ENCODE data around the gene GAS2L2.

DNA sequence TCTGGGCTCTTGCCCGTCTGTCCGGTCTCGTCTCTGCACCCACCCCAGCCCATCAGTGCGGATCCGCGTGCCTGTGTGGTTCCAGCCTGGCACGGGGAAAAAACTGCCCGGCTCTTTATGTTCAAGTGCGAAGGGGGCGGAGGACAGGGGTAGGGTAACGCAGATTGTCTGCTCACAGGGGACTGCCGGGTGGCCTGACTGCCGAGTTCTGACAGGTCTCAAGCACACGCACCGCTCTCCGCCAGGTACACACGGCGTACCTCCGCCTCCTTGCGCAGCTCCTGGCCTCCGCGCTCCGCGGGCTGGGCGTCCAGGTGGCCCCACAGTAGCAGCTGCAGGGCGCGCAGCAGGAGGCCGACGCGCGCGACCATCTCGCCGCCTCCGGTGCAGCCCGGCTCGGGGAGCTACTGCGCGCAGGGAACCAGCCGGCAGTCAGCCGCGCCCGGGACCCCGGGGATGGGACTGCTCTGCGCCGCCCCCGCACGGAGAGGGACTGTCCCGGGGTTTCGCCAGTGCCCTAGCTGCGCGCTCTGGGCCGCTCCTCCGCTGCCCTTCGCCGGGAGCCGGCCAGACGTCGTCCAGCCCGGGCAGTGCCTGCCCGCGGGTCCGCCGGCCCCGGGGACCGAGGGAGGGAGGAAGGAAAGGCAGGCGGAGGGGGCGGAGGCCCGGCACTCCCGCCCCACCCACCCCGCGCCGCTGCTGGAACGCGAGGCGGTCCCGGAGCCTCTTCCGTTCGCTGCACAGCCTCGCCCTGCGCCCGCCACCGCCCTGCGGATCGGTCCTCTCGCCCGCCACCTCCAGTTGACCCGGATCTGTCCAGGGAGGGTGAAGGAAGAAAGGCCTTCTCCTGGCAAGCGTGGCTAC, 42.2 kb upstream of the GAS2L2 start, which contains the start of gene MMP28:
- TF ChIP-seq POLR2AphosphoS5 (IDR thresholded peaks at IDR 0.05; ENCODE audit: borderline replicate concordance, low read depth, low read length), result no peak
- no peak for TF ChIP-seq FOXP2 (optimal IDR thresholded peaks at IDR 0.05; ENCODE audit: control extremely low read depth, extremely low read length, insufficient read depth)
- no peak for TF ChIP-seq EZH2 (IDR thresholded peaks at IDR 0.05)

All from SK-N-MC (cell line).